Vagina (tissue), 2 donors: ENCODE measurements around the gene PTPRD.

Experiments used
- CTCF ChIP-seq, 3 experiments: fragments of 450-650 bp in 2 of 3; fragments of 200-600 bp in 1 of 3; sonication (generic) in 1 of 3; IDR thresholded peaks; one replicate each; pipeline ENCODE4 v1.5.1; 2017 to 2019; ENCODE audit warnings: antibody characterized with exemption in 3 of 3, mild to moderate bottlenecking in 2 of 3, moderate library complexity in 2 of 3
- POLR2A ChIP-seq, 2 donors: fragments of 450-650 bp; IDR thresholded peaks; one replicate each; pipeline ENCODE4 v1.6.1; 2017; ENCODE audit warnings: antibody characterized with exemption in 2 of 2, mild to moderate bottlenecking in 2 of 2, moderate library complexity in 2 of 2
- POLR2AphosphoS5 ChIP-seq, 2 donors: sonication (generic); formaldehyde crosslinking; IDR thresholded peaks; one replicate each; pipeline ENCODE4 v1.9.0; 2017; ENCODE audit warnings: antibody characterized with exemption in 2 of 2, mild to moderate bottlenecking in 2 of 2, low read depth in 1 of 2; ENCODE audit not compliant: insufficient read depth in 1 of 2

GRCh38 chr9:8668751-8669150 lies 1944.1 kb downstream of the PTPRD start:
- TF ChIP-seq CTCF (IDR thresholded peaks at IDR 0.05), result no peak
- TF ChIP-seq POLR2A (IDR thresholded peaks at IDR 0.05), result no peak
- TF ChIP-seq POLR2AphosphoS5 (IDR thresholded peaks at IDR 0.05; ENCODE audit: insufficient read depth in 1 of 2, low read depth in 1 of 2), result no peak
